HepG2 (cell line): Measurements from ENCODE around the gene VPS9D1. TPM values are rescaled to one million over a fixed set of nuclear protein-coding genes. Genes with fewer than 3 reads are reported as not detected.

Experiments
- AKNA ChIP-seq: sonication (generic); formaldehyde crosslinking; IDR thresholded peaks from 2 replicates; pipeline ENCODE4 v1.4.0; 2020; ENCODE audit warnings: missing genetic modification reagents, borderline replicate concordance
- ARID2 ChIP-seq: sonication (generic); formaldehyde crosslinking; IDR thresholded peaks from 2 replicates; pipeline ENCODE4 v1.8.1; 2022; ENCODE audit warnings: mild to moderate bottlenecking, missing genetic modification reagents, borderline replicate concordance
- ATF2 ChIP-seq: sonication (generic); formaldehyde crosslinking; IDR thresholded peaks from 2 replicates; pipeline ENCODE4 v1.4.0; 2020; ENCODE audit warnings: missing genetic modification reagents
- DPF2 ChIP-seq: sonication (generic); formaldehyde crosslinking; IDR thresholded peaks from 2 replicates; pipeline ENCODE4 v1.4.0; 2020; ENCODE audit warnings: mild to moderate bottlenecking, low read depth, missing genetic modification reagents, borderline replicate concordance
- ESRRA ChIP-seq: sonication (generic); formaldehyde crosslinking; IDR thresholded peaks from 2 replicates; pipeline ENCODE4 v1.5.1; 2020; ENCODE audit warnings: mild to moderate bottlenecking, low read depth, missing genetic modification reagents
- HDAC1 ChIP-seq: sonication (generic); formaldehyde crosslinking; IDR thresholded peaks from 2 replicates; pipeline ENCODE4 v1.5.1; 2020; ENCODE audit warnings: mild to moderate bottlenecking, missing genetic modification reagents
- KDM2A ChIP-seq: sonication (generic); formaldehyde crosslinking; IDR thresholded peaks from 2 replicates; pipeline ENCODE4 v1.4.0; 2020; ENCODE audit warnings: low read depth, missing genetic modification reagents, borderline replicate concordance
- KLF16 ChIP-seq, 2 experiments: sonication (generic) in 1 of 2; formaldehyde crosslinking in 1 of 2; IDR thresholded peaks; 2 replicates each; pipeline versions ENCODE4 v1.6.1 to v1.8.0; 2016 to 2023; ENCODE audit warnings: missing genetic modification reagents in 2 of 2, missing compliant biosample characterization in 1 of 2
- NBN ChIP-seq: fragments of 450-650 bp; conservative IDR thresholded peaks from 2 replicates; pipeline ENCODE4 v1.6.1; 2017
- NR2F1 ChIP-seq, 2 experiments: fragments of 450-650 bp in 1 of 2; formaldehyde crosslinking in 1 of 2; IDR thresholded peaks; 2 replicates each; pipeline versions ENCODE4 v1.5.0 to v1.6.1; 2016 to 2020; ENCODE audit warnings: mild to moderate bottlenecking in 1 of 2, missing compliant biosample characterization in 1 of 2, missing genetic modification reagents in 1 of 2, moderate library complexity in 1 of 2
- SMAD3 ChIP-seq: sonication (generic); formaldehyde crosslinking; IDR thresholded peaks from 2 replicates; pipeline ENCODE4 v1.4.0; 2020; ENCODE audit warnings: missing genetic modification reagents
- SRSF9 ChIP-seq: fragments of 200-400 bp; formaldehyde crosslinking; IDR thresholded peaks from 2 replicates; pipeline ENCODE4 v1.6.1; 2018; ENCODE audit warnings: borderline replicate concordance, mild to moderate bottlenecking, low read depth, low read length; ENCODE audit not compliant: insufficient read depth, poor library complexity, severe bottlenecking
- TARDBP ChIP-seq: sonication (generic); formaldehyde crosslinking; IDR thresholded peaks from 2 replicates; pipeline ENCODE4 v1.8.0; 2022; ENCODE audit warnings: mild to moderate bottlenecking, missing genetic modification reagents
- THRA ChIP-seq: sonication (generic); formaldehyde crosslinking; IDR thresholded peaks from 2 replicates; pipeline ENCODE4 v1.4.0; 2020; ENCODE audit warnings: missing genetic modification reagents, borderline replicate concordance
- THYN1 ChIP-seq: sonication (generic); formaldehyde crosslinking; IDR thresholded peaks from 2 replicates; pipeline ENCODE4 v1.8.1; 2023; ENCODE audit warnings: low read depth, mild to moderate bottlenecking, moderate library complexity, missing genetic modification reagents, borderline replicate concordance
- ZBTB33 ChIP-seq: sonication (generic); formaldehyde crosslinking; IDR thresholded peaks from 2 replicates; pipeline ENCODE4 v1.4.0; 2020; ENCODE audit warnings: missing genetic modification reagents
- ZFP36L1 ChIP-seq: sonication (generic); formaldehyde crosslinking; IDR thresholded peaks from 2 replicates; pipeline ENCODE4 v1.8.0; 2022; ENCODE audit warnings: mild to moderate bottlenecking, missing genetic modification reagents, moderate library complexity
- ZNF263 ChIP-seq: sonication (generic); formaldehyde crosslinking; IDR thresholded peaks from 2 replicates; pipeline ENCODE4 v1.4.0; 2020; ENCODE audit warnings: missing genetic modification reagents
- ZNF619 ChIP-seq: sonication (generic); formaldehyde crosslinking; IDR thresholded peaks from 2 replicates; pipeline ENCODE4 v1.4.0; 2020; ENCODE audit warnings: mild to moderate bottlenecking, missing genetic modification reagents
- ZSCAN31 ChIP-seq: sonication (generic); formaldehyde crosslinking; IDR thresholded peaks from 2 replicates; pipeline ENCODE4 v1.5.0; 2020; ENCODE audit warnings: low read depth, mild to moderate bottlenecking, missing genetic modification reagents
- polyA plus RNA-seq, 8 experiments: library from polyadenylated mRNA; depleted of rRNA in 3 of 8; stranded (reverse) in 7 of 8; unstranded in 1 of 8; fragments of >200 nt; fragmentation: Illumina TruSeq in 4 of 8; extraction: Trizol in 4 of 8; gene quantifications; 2 replicates each; pipeline versions ENCODE4 v1.2.1 to v1.2.3, GENCODE V29; 2011 to 2016; ENCODE audit warnings: low read depth in 4 of 8, missing spikeins in 1 of 8, mixed read lengths in 1 of 8; ENCODE audit not compliant: insufficient read depth in 1 of 8
- total RNA-seq, 5 experiments: library from RNA; depleted of rRNA; stranded (reverse); fragments of >200 nt; fragmentation: Illumina TruSeq; extraction: Trizol; gene quantifications; 2 replicates each; pipeline ENCODE4 v1.2.3, GENCODE V29; 2016; ENCODE audit warnings: low read depth in 1 of 5

Gene VPS9D1
- total and polyA plus RNA-seq, 2 of the 13 experiments (the other 11 are each of a cell fraction or from before 2014, with no cell fraction given), result 10.1 to 13.2 TPM

- TF ChIP-seq ATF2, result 0 out of 2 replicates have a peak, but pooled peaks have one; percentile 34
- peak; percentile 83 for TF ChIP-seq THRA (CRISPR knock-in tag)
- no peak for TF ChIP-seq THYN1 (CRISPR knock-in tag)
- TF ChIP-seq DPF2 (CRISPR knock-in tag), result no peak
- peak; percentile 8; the same call in 1 of the 2 replicates for TF ChIP-seq KDM2A (CRISPR knock-in tag)
- TF ChIP-seq ZSCAN31 (CRISPR knock-in tag), result no peak
- TF ChIP-seq ARID2 (CRISPR knock-in tag), result no peak
- TF ChIP-seq ZNF619 (CRISPR knock-in tag), result 0 out of 2 replicates have a peak, but pooled peaks have one; percentile 34
- no peak for TF ChIP-seq ESRRA (CRISPR knock-in tag)
- TF ChIP-seq ZFP36L1 (CRISPR knock-in tag), result no peak
- TF ChIP-seq ZNF263 (CRISPR knock-in tag), result 0 out of 2 replicates have a peak, but pooled peaks have one; percentile 34
- 0 out of 2 replicates have a peak, but pooled peaks have one; percentile 32 for TF ChIP-seq HDAC1 (CRISPR knock-in tag)
- TF ChIP-seq AKNA (CRISPR knock-in tag), result no peak
- TF ChIP-seq NR2F1 (CRISPR knock-in tag; IDR thresholded peaks at IDR 0.05), result peak in 1 of 2 experiments; percentile 47; a peak in 1 of 4 replicates
- no peak for TF ChIP-seq SRSF9
- TF ChIP-seq ZBTB33 (CRISPR knock-in tag), result no peak
- no peak for TF ChIP-seq NBN
- TF ChIP-seq TARDBP (CRISPR knock-in tag), result no peak
- no peak for TF ChIP-seq KLF16 (CRISPR knock-in tag; IDR thresholded peaks at IDR 0.05)
- TF ChIP-seq SMAD3 (CRISPR knock-in tag), result no peak
Observed at GRCh38 chr16:89691986-89692569, 28.6 kb downstream of the VPS9D1 start (continued).
